Glutamatergic neuron (in vitro differentiated cells): Measurements from ENCODE around the gene AMOTL2. TPM values are rescaled to one million over a fixed set of nuclear protein-coding genes. Genes with fewer than 3 reads are reported as not detected.

ENCODE experiments used
- DNase-seq: peaks from one replicate; pipeline ENCODE4 v3.0.0; 2022
- H3K27ac Mint-ChIP-seq: one replicate; pipeline ENCODE4 v1.8.0; 2020; ENCODE audit warnings: mild to moderate bottlenecking, mixed read lengths, inconsistent platforms; ENCODE audit not compliant: unreplicated experiment
- H3K27me3 Mint-ChIP-seq: one replicate; pipeline ENCODE4 v1.8.0; 2020; ENCODE audit warnings: mild to moderate bottlenecking, moderate library complexity, mixed read lengths, inconsistent platforms; ENCODE audit not compliant: unreplicated experiment
- H3K36me3 Mint-ChIP-seq: one replicate; pipeline ENCODE4 v1.8.0; 2020; ENCODE audit warnings: mild to moderate bottlenecking, mixed read lengths, inconsistent platforms; ENCODE audit not compliant: unreplicated experiment
- H3K4me1 Mint-ChIP-seq: one replicate; pipeline ENCODE4 v1.8.0; 2020; ENCODE audit warnings: mild to moderate bottlenecking, low read depth, mixed read lengths, inconsistent platforms; ENCODE audit not compliant: unreplicated experiment
- H3K4me3 Mint-ChIP-seq: one replicate; pipeline ENCODE4 v1.8.0; 2020; ENCODE audit warnings: mild to moderate bottlenecking, mixed read lengths, inconsistent platforms; ENCODE audit not compliant: unreplicated experiment
- H3K9me3 Mint-ChIP-seq: one replicate; pipeline ENCODE4 v1.8.0; 2020; ENCODE audit warnings: mild to moderate bottlenecking, moderate library complexity, mixed read lengths, inconsistent platforms; ENCODE audit not compliant: unreplicated experiment
- CTCF ChIP-seq: fragments of 200-600 bp; sonication (generic); IDR thresholded peaks from one replicate; pipeline ENCODE4 v1.5.0; 2021; ENCODE audit not compliant: partially characterized antibody, unreplicated experiment
- total RNA-seq: library from RNA; stranded (reverse); fragmentation: NEBNext Ultra II Directional; extraction: Animal tissue kit (Norgen Biotek cat#: 25700); gene quantifications from one replicate; pipeline ENCODE4 v1.2.1, GENCODE V29; 2021; ENCODE audit not compliant: unreplicated experiment

AMOTL2 gene
- total RNA-seq, 1 donor from 2014 or later = 38.1 TPM

DNA sequence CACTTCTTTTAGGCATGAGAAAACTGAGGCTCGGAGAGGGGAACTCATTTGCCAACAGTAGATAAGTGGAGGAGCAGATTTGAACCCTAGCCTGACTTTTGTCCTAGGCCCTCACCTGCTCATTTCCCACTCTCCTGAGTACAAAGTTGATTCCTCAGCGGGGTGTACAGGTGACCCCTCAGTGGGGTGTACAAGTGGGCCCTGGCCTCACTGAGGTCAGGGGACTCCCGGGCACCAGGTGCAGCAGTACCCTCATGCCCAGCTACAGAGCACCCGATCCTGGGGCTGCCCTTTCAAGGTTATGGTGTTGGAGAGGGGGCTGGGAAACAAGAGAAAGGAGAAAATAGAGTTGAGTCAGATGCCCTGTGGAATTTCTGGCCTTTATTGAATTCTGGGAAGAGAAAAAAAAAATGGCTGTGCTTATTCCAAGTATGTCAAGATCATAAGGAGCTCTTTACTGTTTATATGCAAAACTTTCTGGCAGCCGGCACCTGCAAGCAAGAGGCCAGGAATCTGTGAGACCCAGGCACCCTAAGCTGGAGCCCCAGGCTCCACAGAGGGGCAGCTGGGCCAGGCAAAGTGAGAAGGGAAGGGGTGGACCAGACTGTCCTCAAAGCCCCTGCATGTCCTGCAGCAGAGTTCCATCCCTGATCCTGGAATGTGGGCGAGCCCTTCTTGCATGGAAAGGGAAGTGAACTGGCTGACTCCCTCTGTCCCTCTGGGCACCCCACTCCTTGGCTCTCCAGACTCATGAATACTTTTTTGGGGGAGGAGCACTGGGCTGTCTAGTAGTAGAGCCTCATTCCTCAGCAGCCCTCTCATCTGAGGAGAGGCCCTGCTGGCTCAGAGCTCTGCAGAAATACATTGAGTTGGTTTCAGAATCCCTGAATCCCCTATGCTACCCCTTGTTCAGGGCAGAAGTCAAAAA, 43.1 kb downstream of the AMOTL2 start:
- DNase-seq = no peak
- H3K27me3 Mint-ChIP-seq = peaks cover 6% of the 10 kb centered on the region
- no peak for TF ChIP-seq CTCF
- peaks cover 3% of the 10 kb centered on the region for H3K9me3 Mint-ChIP-seq
- H3K27ac Mint-ChIP-seq = no peak overlapping the region
- no peak overlapping the region for H3K4me3 Mint-ChIP-seq
- H3K36me3 Mint-ChIP-seq = peaks cover 4% of the 10 kb centered on the region
- peaks cover 2% of the 10 kb centered on the region for H3K4me1 Mint-ChIP-seq

GRCh38 chr3:134328846-134329245, 45.4 kb downstream of the AMOTL2 start:
- Mint-ChIP-seq H3K4me1 (peaks cover 2% of the 10 kb centered on the region), H3K27me3 (peaks cover 4% of the 10 kb centered on the region), H3K36me3 (no peaks in the 10 kb centered on the region), H3K9me3 (peaks cover 3% of the 10 kb centered on the region), H3K27ac (no peak overlapping the region), H3K4me3 (no peak overlapping the region)
- TF ChIP-seq CTCF = no peak
- DNase-seq = no peak

DNA sequence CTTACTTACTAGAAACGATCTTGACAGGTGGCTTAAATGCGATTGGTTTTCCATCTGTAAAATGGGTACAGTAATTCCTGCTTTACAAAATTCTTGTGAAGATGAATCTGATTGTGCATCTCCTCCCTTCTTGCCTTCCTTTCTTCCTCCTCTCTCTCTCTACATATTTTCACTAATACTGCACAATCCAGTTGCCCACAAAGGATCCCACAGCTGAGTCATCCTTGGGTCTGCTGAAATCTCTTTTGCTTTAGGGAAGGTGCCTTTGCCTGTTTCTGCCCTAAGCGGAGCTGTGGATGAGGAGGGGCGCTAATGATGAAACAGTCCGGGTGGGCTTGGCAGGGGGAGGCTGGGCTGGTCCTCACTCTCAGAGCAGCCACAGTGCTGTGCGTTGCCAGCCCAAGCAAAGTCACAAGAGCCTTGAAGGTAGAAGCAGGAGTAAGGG, 46.1 kb downstream of the AMOTL2 start:
- Mint-ChIP-seq H3K4me1 (no peaks in the 10 kb centered on the region), H3K4me3 (no peak overlapping the region), H3K9me3 (no peaks in the 10 kb centered on the region), H3K36me3 (no peaks in the 10 kb centered on the region), H3K27me3 (peaks cover 4% of the 10 kb centered on the region), H3K27ac (no peak overlapping the region)
- DNase-seq = no peak
- TF ChIP-seq CTCF = no peak

DNA sequence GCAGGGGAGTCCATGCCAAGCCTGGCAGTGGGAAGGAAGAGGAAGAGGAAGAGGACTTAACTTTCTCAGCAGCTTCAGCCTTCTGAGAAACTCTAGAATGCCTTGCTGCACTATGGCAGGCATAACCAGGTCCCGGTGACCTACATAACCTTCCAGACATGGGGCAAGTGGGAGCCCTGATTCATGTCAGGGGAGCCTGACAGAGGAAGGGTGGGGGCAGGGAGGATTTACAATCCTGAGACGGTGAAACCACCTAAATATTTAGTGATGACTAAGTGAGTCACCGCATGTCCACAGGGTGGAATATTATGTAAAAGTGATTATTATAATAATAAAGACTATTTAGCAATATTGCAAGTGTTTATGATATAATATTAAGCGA, 46.7 kb downstream of the AMOTL2 start:
- no peak for DNase-seq

More for the DNA sequence above, 46.7 kb downstream of the AMOTL2 start:
- no peaks in the 10 kb centered on the region for H3K36me3 Mint-ChIP-seq
- H3K4me1 Mint-ChIP-seq = no peaks in the 10 kb centered on the region
- TF ChIP-seq CTCF = no peak
- H3K9me3 Mint-ChIP-seq = no peaks in the 10 kb centered on the region
- no peak overlapping the region for H3K4me3 Mint-ChIP-seq
- no peak overlapping the region for H3K27ac Mint-ChIP-seq
- H3K27me3 Mint-ChIP-seq = peaks cover 4% of the 10 kb centered on the region
